Astrocyte (in vitro differentiated cells and primary cell): ENCODE measurements around the gene SORL1. TPM values are rescaled to one million over a fixed set of nuclear protein-coding genes. Genes with fewer than 3 reads are reported as not detected.

ENCODE experiments used
- DNase-seq: peaks from one replicate; pipeline ENCODE4 v3.0.0-alpha.2; 2010; ENCODE audit warnings: low read depth
- FAIRE-seq: peaks from 2 replicates; lab custom pipeline; 2011; peaks lifted over from hg19 to GRCh38; lab: Jason Lieb, UNC
- H2AFZ ChIP-seq: 2 replicates; pipeline ENCODE4 v1.6.0; 2012; ENCODE audit warnings: low read depth, low read length, inconsistent platforms
- H3K27ac ChIP-seq: 2 replicates; pipeline ENCODE4 v1.5.1; 2011; ENCODE audit warnings: low read depth, low read length, inconsistent platforms
- H3K27me3 ChIP-seq: 2 replicates; pipeline ENCODE4 v1.6.0; 2011; ENCODE audit warnings: low read length, inconsistent platforms; ENCODE audit not compliant: insufficient read depth
- H3K36me3 ChIP-seq: 2 replicates; pipeline ENCODE4 v1.5.1; 2011; ENCODE audit warnings: low read length, inconsistent platforms; ENCODE audit not compliant: insufficient read depth
- H3K4me1 ChIP-seq: 2 replicates; pipeline ENCODE4 v1.5.1; 2011; ENCODE audit warnings: low read length, inconsistent platforms; ENCODE audit not compliant: insufficient read depth
- H3K4me2 ChIP-seq: 2 replicates; pipeline ENCODE4 v1.6.0; 2012; ENCODE audit warnings: low read length, inconsistent platforms
- H3K4me3 ChIP-seq: 2 replicates; pipeline ENCODE4 v1.5.1; 2011; ENCODE audit warnings: low read depth, mild to moderate bottlenecking, low read length, inconsistent platforms; ENCODE audit not compliant: insufficient read depth
- H3K79me2 ChIP-seq: 2 replicates; pipeline ENCODE4 v1.6.0; 2012; ENCODE audit warnings: mild to moderate bottlenecking, low read length, inconsistent platforms; ENCODE audit not compliant: insufficient read depth
- H3K9ac ChIP-seq: 2 replicates; pipeline ENCODE4 v1.6.0; 2012; ENCODE audit warnings: mild to moderate bottlenecking, low read length, inconsistent platforms
- H3K9me3 ChIP-seq: 2 replicates; pipeline ENCODE4 v1.5.1; 2012; ENCODE audit warnings: low read depth, mild to moderate bottlenecking, low read length, inconsistent platforms; ENCODE audit not compliant: insufficient read depth
- H4K20me1 ChIP-seq: 2 replicates; pipeline ENCODE4 v1.6.0; 2012; ENCODE audit warnings: low read length, inconsistent platforms; ENCODE audit not compliant: insufficient read depth
- H3K27ac Mint-ChIP-seq: one replicate; pipeline ENCODE4 v1.8.0; 2021; ENCODE audit warnings: mild to moderate bottlenecking, mixed read lengths; ENCODE audit not compliant: unreplicated experiment
- H3K27me3 Mint-ChIP-seq: one replicate; pipeline ENCODE4 v1.8.0; 2021; ENCODE audit warnings: low read depth, mixed read lengths; ENCODE audit not compliant: unreplicated experiment
- H3K36me3 Mint-ChIP-seq: one replicate; pipeline ENCODE4 v1.8.0; 2021; ENCODE audit warnings: low read depth, mixed read lengths; ENCODE audit not compliant: unreplicated experiment
- H3K4me1 Mint-ChIP-seq: one replicate; pipeline ENCODE4 v1.8.0; 2021; ENCODE audit warnings: low read depth, mixed read lengths; ENCODE audit not compliant: unreplicated experiment
- H3K4me3 Mint-ChIP-seq: one replicate; pipeline ENCODE4 v1.8.0; 2021; ENCODE audit warnings: mild to moderate bottlenecking, moderate library complexity, mixed read lengths; ENCODE audit not compliant: unreplicated experiment
- H3K9me3 Mint-ChIP-seq: one replicate; pipeline ENCODE4 v1.8.0; 2021; ENCODE audit warnings: mild to moderate bottlenecking, mixed read lengths; ENCODE audit not compliant: unreplicated experiment
- CTCF ChIP-seq: IDR thresholded peaks from 2 replicates; pipeline ENCODE4 v1.5.1; 2011; ENCODE audit warnings: low read depth, mild to moderate bottlenecking, inconsistent platforms, low read length, moderate library complexity; ENCODE audit not compliant: insufficient read depth
- EZH2 ChIP-seq: IDR thresholded peaks from 2 replicates; pipeline ENCODE4 v1.6.1; 2012; ENCODE audit warnings: mild to moderate bottlenecking, low read length, inconsistent platforms; ENCODE audit not compliant: insufficient read depth
- total RNA-seq: library from RNA; stranded (reverse); gene quantifications from 2 replicates; pipeline ENCODE4 v1.2.1, GENCODE V29; 2021

The SORL1 gene
- total RNA-seq, 1 donor from 2014 or later: 4.1 TPM

GRCh38 chr11:121559606-121560200 lies 107.6 kb downstream of the SORL1 start:
- no peak for FAIRE-seq
- no peaks in the 10 kb centered on the region for H3K9me3 Mint-ChIP-seq
- H3K4me1 ChIP-seq: no peaks in the 10 kb centered on the region
- H3K27me3 ChIP-seq: peaks cover 6% of the 10 kb centered on the region
- H3K27me3 Mint-ChIP-seq: peaks cover 2% of the 10 kb centered on the region
- H3K4me2 ChIP-seq: no peak overlapping the region
- H3K79me2 ChIP-seq: no peaks in the 10 kb centered on the region
- H4K20me1 ChIP-seq: no peaks in the 10 kb centered on the region
- H3K36me3 Mint-ChIP-seq: no peaks in the 10 kb centered on the region
- no peak overlapping the region for H3K4me3 ChIP-seq
- DNase-seq: no peak
- H3K27ac Mint-ChIP-seq: no peak overlapping the region
- no peaks in the 10 kb centered on the region for H3K36me3 ChIP-seq
- H3K4me3 Mint-ChIP-seq: no peak overlapping the region
- no peak overlapping the region for H3K9ac ChIP-seq
- no peak overlapping the region for H2AFZ ChIP-seq
- TF ChIP-seq CTCF (no peak), EZH2 (no peak)
- H3K9me3 ChIP-seq: no peaks in the 10 kb centered on the region
- no peak overlapping the region for H3K27ac ChIP-seq
- H3K4me1 Mint-ChIP-seq: peaks cover 16% of the 10 kb centered on the region

GRCh38 chr11:121560236-121560635 lies 108.1 kb downstream of the SORL1 start:
- H3K4me3 Mint-ChIP-seq: no peak overlapping the region
- no peak overlapping the region for H3K4me3 ChIP-seq
- H3K9me3 ChIP-seq: no peaks in the 10 kb centered on the region
- no peaks in the 10 kb centered on the region for H4K20me1 ChIP-seq
- no peak overlapping the region for H3K4me2 ChIP-seq
- no peak overlapping the region for H3K27ac ChIP-seq
- H3K9me3 Mint-ChIP-seq: no peaks in the 10 kb centered on the region
- H3K9ac ChIP-seq: no peak overlapping the region
- no peaks in the 10 kb centered on the region for H3K36me3 ChIP-seq
- H3K4me1 ChIP-seq: no peaks in the 10 kb centered on the region
- H2AFZ ChIP-seq: no peak overlapping the region
- DNase-seq: no peak
- no peaks in the 10 kb centered on the region for H3K36me3 Mint-ChIP-seq
- no peak overlapping the region for H3K27ac Mint-ChIP-seq
- H3K79me2 ChIP-seq: no peaks in the 10 kb centered on the region
- peaks cover 6% of the 10 kb centered on the region for H3K27me3 ChIP-seq
- TF ChIP-seq CTCF: no peak
- TF ChIP-seq EZH2: no peak
- peaks cover 2% of the 10 kb centered on the region for H3K27me3 Mint-ChIP-seq
- FAIRE-seq: no peak
- H3K4me1 Mint-ChIP-seq: peaks cover 18% of the 10 kb centered on the region

GRCh38 chr11:121561240-121561639 lies 109.1 kb downstream of the SORL1 start:
- H3K79me2 ChIP-seq: no peaks in the 10 kb centered on the region
- H3K9ac ChIP-seq: no peak overlapping the region
- peaks cover 2% of the 10 kb centered on the region for H3K27me3 Mint-ChIP-seq
- no peaks in the 10 kb centered on the region for H3K4me1 ChIP-seq
- H3K4me1 Mint-ChIP-seq: peaks cover 18% of the 10 kb centered on the region
- H3K4me3 ChIP-seq: no peak overlapping the region
- H3K27ac ChIP-seq: no peak overlapping the region
- H3K9me3 ChIP-seq: no peaks in the 10 kb centered on the region
- TF ChIP-seq EZH2: no peak
- TF ChIP-seq CTCF: no peak
- H3K4me2 ChIP-seq: no peak overlapping the region
- DNase-seq (no peak), FAIRE-seq (no peak)
- no peak overlapping the region for H3K4me3 Mint-ChIP-seq
- no peak overlapping the region for H3K27ac Mint-ChIP-seq
- no peak overlapping the region for H2AFZ ChIP-seq
- peaks cover 6% of the 10 kb centered on the region for H3K27me3 ChIP-seq
- no peaks in the 10 kb centered on the region for H3K36me3 Mint-ChIP-seq
- no peaks in the 10 kb centered on the region for H3K9me3 Mint-ChIP-seq
- H4K20me1 ChIP-seq: no peaks in the 10 kb centered on the region
- no peaks in the 10 kb centered on the region for H3K36me3 ChIP-seq
